ENCODE data around the gene RAB7A.

RAB7A gene

GRCh38 chr3:128794067-128794768 lies 68.2 kb downstream of the RAB7A start:
- DNase-seq = no peak

- peak; percentile 32 for DNase-seq
Observed at GRCh38 chr3:128794770-128795649, 69.0 kb downstream of the RAB7A start.

GRCh38 chr3:128799653-128800052 lies 73.7 kb downstream of the RAB7A start:
- DNase-seq = no peak

- DNase-seq = no peak
Observed at GRCh38 chr3:128800241-128801187, 74.5 kb downstream of the RAB7A start.

- no peak for DNase-seq
Observed at GRCh38 chr3:128801779-128802380, 75.9 kb downstream of the RAB7A start.

GRCh38 chr3:128803307-128803706 lies 77.3 kb downstream of the RAB7A start:
- DNase-seq = no peak

DNA sequence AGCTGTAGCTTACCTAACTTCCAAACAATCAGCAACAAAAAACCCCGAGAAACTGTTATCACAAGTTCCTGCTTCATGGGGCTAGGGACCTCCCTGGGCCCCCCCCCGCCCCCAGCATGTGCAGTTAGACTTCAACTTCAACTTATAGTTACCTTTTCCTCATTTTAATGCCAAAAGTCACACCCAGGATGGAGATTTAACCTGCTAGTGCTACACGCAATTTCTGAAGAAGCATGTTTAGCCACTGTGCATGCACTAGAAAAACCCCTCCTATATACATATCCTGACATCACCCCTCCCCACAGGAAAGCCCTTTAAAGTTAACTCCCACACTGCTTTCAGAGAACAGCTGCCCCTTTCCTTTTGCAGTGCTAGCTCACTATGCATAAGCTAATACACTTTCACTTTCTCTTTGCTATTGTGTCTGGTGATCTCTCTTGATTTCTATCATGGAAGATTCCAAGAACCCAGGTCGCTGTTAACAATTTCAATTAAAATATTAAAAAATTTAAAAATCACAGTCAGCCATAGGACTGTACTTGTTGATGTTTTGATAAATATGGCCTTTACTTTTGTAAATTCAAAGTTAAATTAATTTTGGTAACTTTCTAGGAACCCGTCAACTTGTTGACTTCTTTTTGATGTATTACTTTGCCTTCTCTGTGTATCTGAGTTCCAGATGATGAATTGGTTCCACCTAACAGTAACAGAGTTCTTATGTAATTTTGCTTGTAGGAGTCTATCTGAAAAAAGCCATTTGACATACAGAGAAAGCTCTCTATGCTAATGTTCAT lies 78.2 kb downstream of the RAB7A start:
- no peak for DNase-seq

DNA sequence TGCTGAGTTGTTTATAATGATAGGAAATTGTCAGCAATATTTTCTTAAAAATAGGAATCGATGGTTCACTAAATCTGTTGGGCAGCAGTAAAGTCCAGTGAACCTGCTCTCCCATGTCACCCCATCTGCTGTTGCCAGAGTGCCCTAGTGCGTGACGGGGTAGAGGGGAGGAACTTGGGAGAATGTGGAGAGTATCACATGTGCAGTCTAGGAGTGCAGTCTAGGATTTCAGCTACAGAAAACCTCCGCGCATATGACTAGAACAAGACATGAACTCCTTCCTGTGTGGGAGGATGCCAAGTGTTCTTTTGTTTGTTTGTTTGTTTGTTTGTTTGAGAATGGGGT lies 78.8 kb downstream of the RAB7A start:
- no peak for DNase-seq

- DNase-seq = no peak
Observed at GRCh38 chr3:128805772-128806171, 79.8 kb downstream of the RAB7A start.

DNA sequence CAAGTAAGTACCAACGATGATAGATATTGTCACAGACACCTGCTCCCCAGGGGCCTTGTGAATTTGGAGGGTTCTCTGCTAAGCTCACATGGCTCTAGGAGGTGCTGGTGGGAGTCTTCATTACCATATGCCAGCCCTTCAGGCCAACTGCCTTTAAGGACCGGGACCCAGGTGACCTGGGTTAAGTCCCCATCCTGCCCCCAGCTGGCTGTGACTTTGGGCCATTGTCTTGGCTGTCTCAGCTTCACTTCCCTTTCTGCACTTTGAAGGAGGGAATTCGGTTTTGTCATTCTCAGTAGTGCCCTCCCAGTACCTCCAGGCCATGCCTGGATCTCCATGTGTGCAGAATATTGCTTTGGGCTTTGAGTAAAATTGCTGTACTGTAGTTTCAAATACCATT lies 80.6 kb downstream of the RAB7A start:
- no peak for DNase-seq

GRCh38 chr3:128807186-128807830 lies 81.3 kb downstream of the RAB7A start:
- no peak for DNase-seq

DNA sequence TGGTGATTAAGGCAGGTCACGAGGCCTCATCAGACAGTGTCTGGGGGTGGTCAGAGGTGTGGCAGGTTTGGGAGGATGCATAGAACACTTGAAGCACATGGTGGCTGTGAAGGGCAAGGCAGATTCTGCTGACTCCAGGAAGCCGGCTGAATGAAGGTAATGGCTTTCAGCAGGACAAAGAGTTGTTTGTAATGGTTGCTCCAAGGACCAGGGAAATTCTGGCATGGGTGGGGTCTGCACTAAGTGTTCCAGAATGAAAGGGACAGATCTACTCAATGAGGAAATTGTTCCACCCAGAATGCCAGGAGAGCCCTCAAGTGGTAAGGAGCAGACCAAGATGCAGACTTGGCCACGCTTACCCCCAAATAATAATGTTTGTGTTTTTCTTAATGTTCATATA lies 82.7 kb downstream of the RAB7A start:
- DNase-seq = no peak

DNA sequence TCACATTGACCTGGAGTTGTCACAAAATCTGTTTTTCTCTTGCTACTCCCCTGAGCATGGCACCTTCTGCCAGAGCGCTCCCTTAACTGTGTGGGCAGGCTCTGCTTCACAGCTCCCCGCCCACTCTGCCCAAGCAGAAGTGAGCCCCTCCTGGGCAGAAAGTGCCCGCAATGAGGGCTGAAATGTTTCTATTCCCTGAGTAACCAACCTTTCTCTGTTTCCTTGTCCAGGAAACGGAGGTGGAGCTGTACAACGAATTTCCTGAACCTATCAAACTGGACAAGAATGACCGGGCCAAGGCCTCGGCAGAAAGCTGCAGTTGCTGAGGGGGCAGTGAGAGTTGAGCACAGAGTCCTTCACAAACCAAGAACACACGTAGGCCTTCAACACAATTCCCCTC lies 87.1 kb downstream of the RAB7A start:
- no peak for DNase-seq

GRCh38 chr3:128814060-128814459 lies 88.1 kb downstream of the RAB7A start:
- no peak for DNase-seq

GRCh38 chr3:128814519-128815317 lies 88.7 kb downstream of the RAB7A start:
- DNase-seq = no peak

- DNase-seq = no peak
Observed at GRCh38 chr3:128815318-128816064, 89.5 kb downstream of the RAB7A start.

DNA sequence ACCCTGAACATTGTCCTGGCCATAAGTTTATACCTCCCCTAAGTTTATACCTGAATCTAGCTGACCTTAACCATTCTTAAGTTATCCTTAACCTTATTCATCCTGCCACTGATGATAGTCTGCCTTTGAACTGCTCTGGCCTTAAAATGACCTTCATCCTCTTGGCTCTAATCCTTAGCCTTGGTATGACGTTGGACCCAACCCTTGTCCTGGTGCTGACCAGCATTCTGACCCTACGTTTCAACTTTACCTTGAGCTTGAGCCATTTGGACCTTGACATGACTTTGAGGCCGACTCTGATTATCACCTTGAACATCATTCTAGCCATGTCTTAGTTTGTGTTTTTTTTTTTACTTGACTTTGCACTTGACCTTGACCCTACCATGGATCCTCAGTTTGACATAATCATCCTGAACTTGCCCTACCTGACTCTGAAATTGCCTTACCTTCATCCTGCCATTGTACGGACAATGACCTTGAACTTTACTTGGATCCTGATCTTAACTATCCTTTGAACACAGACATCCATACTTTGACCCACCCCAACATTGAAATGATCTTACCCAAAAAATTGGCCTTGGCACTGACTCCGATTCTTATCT lies 92.3 kb downstream of the RAB7A start:
- DNase-seq = no peak

- no peak for DNase-seq
Observed at GRCh38 chr3:128820252-128820839, 94.4 kb downstream of the RAB7A start.

DNA sequence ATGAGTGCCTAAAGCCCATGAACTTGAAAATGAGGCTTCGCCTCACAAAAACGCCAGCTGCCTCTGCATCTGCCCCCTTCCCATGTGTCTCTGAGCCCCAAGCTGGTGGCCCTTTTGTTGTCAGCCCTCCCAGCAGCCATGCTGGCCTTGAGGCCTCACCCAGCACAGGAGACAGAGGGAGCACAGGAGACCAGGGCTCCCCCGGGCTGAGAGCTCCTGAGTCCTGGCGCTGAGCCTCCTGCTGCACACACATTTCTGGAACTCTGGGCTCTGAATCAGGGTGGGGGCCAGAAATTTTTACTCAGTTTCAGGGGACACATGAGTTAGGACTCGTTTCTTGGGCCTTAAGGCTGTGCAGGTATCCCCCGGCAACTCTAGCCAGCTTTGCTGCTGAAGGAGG lies 97.0 kb downstream of the RAB7A start:
- DNase-seq = no peak
